HUDEP-2 (cell line): ENCODE results near the gene SLFN5.
"Not testable (repeated sequence)": the region's sequence is repeated elsewhere in the genome, so short reads cannot be mapped to it uniquely, and the experiment has no call there.

ENCODE experiments used
- DNase-seq, 76 experiments: peaks; one replicate each; lab custom pipeline; 2025; ENCODE audit not compliant: unreplicated experiment in 76 of 76; lab: John Stamatoyannopoulos, UW

SLFN5 gene

DNA sequence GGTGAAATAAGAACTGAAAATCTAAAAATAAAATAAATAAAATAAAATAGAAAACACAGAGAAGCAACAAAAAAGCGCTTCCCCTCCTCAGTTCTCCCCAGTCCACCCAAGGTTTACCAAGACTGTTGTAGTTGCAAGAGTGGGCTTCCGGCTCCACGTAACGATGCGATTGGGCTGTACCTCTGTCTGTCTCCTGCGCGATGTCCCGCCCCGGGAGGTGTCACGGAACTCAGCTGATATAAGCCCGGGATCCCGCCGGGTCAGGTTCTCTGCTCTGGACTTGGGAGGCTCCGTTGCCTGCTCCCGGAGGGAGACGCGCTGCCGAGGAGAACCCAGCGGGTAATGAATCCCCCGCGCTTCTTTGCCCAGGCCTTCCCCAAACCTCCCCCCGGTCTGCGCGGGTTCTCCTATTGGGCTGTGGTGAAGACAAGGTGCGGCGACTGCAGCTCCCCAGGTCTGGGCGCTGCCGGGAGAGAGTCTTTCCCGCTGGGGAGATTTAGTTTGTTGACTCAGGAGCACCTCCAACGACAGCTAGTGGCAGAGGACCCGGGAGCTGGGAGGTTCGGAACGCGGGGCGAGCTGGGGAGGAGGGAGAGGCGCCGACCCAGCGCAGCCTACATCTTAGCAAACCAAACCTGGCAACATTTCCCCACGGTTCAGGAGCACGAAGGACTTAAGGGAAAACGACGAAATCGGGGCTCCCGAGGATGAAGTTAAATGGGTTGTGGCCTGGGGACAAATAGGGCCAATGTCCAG lies at the start of gene SLFN5:
Gene SLFN5 (plus strand): TSS at position 268 of the 756 bp plus-strand sequence. CDS start 15,619 bp downstream, outside the sequence.
- DNase-seq, result peak in 73 of 76 experiments; percentile 12 to 87 (median 71)

DNA sequence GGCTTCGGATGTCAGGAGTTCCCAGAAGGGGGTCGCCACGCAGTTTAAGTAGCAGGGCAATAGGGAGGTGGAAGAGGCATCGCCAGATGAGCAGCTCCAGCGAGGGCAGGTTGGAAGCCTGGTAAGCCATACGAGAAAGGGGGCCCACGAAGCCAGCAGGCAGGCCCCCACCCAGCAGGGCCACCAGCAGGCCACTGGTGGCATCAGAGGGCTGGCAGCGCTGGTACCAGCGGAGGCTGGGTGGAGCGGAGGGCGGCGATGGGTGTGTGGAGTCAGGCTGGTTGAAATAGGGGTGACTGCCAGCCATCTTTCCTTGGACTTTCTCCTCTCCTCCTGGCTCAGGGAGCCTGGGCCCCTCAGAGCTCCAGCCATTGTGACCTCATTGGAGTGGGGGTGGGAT lies 48.9 kb upstream of the SLFN5 start, which contains the start of gene SLC35G3:
Gene SLC35G3 (minus strand): TSS at position 393 of the 400 bp plus-strand sequence. CDS start 86 bp downstream, at position 307.
- not testable (repeated sequence) for DNase-seq

DNA sequence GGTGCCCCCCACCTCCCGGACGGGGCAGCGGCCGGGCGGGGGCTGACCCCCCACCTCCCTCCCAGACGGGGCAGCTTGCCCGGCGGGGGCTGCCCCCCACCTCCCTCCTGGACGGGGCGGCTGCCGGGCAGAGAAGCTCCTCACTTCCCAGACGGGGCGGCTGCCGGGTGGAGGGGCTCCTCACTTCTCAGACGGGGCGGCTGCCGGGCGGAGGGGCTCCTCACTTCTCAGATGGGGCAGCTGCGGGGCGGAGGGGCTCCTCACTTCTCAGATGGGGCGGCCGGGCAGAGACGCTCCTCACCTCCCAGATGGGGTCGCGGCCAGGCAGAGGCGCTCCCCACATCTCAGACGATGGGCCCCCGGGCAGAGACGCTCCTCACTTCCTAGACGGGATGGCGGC lies 47.8 kb upstream of the SLFN5 start:
- not testable (repeated sequence) for DNase-seq

DNA sequence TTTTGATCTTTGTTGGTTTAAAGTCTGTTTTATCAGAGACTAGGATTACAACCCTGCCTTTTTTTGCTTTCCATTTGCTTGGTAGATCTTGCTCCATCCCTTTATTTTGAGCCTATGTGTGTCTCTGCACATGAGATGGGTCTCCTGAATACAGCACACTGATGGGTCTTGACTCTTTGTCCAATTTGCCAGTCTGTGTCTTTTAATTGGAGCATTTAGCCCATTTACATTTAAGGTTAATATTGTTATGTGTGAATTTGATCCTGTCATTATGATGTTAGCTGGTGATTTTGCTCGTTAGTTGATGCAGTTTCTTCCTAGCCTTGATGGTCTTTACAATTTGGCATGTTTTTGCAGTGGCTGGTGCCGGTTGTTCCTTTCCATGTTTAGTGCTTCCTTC lies 40.3 kb upstream of the SLFN5 start:
- not testable (repeated sequence) for DNase-seq

DNA sequence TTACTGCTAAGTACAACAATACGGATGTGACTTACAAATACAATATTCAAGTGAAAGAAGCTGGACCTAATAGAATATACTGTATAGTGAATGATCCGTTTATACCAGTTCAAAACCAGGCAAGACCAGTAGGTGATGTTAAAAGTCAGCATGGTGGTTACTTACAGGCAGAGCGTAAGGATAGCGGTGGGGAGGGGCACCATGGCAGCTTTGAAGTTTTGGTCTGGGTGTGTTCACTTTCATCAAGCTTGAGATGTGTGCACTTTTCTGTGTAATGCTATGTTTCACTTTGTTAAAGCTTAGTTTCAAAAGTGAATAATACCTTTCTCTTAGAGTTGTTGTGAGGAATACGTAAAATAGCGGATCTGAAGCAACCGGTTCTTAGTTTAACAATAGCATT lies 32.1 kb upstream of the SLFN5 start:
- DNase-seq, result no peak

DNA sequence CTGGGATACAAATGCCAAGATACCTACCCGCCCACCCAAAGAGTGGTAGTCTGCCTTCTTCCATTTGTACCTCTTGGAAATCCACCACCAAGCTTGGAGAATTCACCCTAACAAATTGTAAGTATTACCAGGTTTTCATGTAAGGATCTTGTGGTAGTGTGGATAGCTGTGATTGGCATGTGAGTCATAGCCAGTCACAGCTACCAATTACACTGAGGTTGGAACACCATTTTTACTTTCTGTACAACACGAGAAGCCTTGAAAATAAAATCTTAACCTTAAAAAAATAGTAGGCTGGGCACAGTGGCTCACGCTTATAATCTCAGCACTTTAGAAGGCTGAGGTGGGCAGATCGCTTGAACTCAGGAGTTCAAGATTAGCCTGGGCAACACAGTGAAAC lies 30.2 kb upstream of the SLFN5 start:
- DNase-seq, result no peak

DNA sequence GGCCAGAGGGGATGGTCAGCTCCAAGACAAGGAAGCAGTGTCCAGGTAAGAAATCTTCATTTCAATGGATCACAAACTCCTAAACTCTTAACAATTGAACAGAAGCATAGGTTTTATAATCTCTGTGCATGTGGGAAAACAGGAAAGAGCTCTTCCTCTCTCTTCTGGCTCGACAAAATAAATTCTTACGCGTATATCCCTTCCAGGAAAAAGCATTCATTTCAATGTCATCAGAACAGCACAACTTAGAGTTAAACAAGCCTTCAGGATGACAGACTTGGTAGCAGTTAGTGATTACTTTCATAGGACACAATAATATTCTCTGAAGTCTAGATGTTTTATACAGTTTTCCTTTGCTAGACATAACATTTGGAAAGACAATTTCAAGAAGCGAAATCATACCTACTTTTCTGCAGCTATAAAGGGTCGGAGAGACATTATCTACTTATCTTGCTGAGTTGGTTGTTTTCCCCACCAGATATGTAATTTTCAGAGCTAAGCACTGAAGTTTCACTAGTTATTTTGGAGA lies 29.4 kb upstream of the SLFN5 start:
- DNase-seq, result no peak

DNA sequence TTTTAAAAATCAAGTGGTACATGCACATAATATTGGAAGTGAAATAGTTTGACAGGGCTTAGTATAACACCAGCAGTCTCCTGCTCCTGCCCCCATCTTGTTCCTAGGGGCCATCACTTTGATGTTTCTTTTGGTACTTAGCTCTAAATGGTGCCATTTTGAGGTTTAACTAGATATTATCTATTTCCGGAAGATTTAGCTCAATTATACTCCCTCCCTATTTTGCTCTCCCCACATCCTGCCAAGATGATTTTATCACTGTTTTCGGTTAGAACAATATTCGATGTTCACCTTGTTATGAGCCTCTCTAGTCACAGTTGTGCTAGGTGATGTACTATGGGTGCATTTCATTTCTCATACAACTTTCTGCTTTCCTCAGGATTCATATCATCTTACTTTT lies 28.7 kb upstream of the SLFN5 start:
- DNase-seq, result no peak

DNA sequence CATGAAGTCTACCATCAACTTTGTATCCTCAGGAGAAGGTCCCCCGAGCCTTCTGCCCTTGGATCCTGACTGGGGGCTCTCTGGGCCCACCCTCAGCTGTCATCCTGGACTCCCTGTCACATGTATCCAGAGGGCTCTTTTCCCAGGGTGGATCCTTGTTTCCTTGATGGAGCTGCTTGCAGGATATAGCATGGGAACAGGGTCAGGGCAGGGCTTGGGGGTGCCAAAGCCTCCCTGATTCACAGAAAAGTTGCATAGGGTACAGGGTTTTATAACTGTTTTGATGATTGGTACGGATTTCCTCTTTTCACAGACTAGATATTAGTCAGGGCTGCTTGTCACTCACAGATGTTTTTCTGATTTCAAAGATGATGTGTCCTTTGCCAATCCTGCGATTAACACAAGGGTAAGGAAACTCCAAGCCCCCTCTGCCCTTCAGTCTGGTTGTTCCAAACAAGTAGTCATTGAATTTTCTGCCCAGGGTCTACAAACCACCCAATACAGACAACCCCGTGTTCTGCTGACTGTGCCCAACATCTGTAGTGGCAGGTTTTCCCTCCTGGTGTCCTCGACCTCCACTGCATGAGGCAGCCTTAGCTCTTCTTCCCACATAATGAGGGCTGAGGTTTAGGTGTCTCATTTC lies 28.1 kb upstream of the SLFN5 start:
- no peak for DNase-seq

DNA sequence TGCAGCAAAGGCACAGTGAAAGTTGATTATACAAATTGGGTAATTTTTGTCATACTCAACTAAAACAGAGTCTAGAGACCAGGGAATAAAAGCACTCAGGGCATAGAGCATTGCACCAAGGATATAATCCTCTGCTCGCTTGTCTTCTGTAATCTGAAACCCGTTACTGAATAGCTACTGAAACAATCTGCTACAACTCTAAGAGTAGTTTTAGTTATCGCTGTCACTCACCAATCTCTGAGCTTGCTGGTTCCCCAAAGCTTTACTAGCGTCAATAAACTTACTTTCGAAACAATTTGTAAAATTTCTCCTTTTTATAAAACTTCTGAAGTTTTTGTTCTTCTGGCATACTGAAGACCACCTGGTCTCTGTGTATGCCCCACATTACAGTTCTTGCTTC lies 25.8 kb upstream of the SLFN5 start:
- no peak for DNase-seq

DNA sequence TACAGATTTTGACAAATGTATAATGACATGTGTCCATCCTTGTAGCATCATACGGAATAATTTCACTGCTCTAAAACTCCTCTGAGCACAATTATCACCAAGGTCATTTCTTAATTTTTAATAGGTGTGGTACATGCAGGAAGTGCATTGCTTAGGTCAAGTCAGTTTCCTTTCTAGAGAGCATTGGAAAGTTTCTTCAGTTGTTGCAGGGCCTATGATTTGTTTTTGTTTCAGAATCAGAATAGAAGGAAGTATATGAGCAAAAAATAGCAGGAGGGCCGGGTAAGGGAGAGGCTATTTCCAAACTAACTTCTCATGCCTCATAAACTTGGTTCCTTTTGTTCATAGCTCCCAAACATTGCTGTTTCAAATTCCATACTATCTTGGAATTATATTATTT lies 24.0 kb upstream of the SLFN5 start:
- DNase-seq, result no peak

DNA sequence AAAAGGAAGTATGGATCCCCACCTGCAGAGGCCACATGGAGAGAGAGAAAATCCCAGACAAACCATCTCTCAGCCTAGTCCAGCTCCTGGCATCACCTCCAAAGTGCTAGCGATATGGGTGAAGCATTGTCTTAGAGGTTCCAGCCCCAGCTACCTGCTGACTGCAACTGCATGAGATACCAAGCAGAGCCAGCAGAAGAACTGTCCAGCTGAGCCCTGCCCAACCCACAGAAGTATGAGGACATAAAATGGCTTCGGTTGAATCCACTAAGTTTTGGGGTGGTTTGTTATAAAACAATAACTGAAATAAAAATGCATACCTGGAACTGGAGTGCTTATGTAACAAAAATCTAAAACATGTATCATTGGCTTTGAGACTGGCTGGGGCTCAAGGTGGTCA lies 20.4 kb upstream of the SLFN5 start:
- DNase-seq, result no peak

DNA sequence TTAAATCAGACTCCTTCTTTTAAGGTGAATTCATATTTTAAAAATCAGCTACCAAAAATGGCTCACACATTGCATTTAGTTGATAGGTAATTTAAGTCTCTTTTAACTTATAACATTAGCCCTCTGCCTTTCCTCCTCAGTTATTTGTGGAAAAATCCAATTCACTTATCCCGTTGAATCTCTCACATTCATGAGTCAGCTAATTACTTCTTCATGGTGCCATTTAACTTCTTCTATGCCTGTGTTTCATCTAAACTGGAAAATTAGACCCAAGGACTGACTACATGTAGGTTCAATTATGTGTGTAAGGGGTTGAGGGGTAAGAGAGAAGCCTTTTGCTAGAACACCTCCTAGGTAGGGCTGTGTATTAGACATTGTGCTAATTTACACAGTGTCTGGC lies 18.4 kb upstream of the SLFN5 start:
- no peak for DNase-seq

DNA sequence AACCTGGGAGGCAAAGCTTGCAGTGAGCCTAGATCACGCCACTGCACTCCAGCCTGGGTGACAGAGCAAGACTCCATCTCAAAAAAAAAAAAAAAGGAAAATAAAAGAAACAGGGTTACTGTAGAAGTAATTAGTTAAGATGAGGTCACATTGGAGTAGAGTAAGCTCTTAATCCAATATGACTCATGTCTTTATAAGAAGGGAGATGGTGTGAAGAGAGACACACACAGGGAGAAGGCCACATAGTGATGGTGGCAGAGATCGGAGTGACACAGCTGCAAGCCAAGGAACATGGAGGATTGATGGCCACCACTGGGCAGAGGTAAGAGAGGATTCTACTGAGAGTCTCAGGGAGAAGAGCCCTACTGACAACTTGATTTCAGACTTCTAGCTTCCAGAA lies 15.3 kb upstream of the SLFN5 start:
- DNase-seq, result no peak

DNA sequence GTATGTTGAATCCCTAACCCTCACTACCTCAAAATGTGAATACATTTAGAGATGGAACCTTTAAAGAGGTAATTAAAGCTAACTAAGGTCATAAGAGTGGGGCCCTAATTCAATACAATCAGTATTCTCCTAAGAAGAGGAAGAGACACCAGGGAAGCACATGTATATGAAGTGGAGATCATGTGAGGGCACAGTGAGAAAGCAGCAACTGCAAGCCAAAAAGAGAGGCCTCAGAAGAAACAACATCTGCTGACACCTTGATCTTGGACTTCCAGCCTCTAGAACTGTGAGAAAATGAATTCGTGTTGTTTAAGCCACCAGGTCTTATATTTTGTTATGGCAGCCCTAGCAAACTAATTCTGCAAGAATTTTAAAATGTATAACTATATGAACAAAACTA lies 13.2 kb upstream of the SLFN5 start:
- DNase-seq, result no peak

DNA sequence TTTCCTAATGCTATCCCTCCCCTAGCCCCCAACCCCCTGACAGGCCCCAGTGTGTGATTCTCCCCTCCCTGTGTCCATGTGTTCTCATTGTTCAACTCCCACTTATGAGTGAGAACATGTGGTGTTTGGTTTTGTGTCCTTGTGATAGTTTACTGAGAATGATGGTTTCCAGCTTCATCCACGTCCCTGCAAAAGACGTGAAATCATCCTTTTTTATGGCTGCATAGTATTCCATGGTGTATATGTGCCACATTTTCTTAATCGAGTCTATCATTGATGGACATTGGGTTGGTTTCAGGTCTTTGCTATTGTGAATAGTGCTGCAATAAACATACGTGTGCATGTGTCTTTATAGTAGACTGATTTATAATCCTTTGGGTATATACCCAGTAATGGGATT lies 8.6 kb upstream of the SLFN5 start:
- not testable (repeated sequence) for DNase-seq

DNA sequence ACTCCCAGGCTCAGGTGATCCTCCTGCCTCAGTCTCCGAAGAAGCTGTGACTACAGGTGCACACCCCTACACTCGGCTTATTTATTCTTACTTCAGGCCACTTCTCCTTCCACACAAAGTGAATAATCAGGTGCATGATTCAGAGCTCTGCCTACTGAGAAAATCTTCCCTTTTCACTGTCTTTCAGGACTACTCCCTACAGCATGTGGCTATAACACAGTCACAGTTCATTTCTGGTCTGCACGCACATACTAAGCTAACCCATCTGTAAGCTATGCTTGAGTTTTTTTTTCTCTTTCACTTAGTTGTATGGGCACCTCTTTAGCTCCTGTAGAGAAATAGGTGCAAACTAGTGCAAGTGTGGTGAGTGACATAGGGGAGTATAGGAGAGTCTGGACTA lies 7.6 kb upstream of the SLFN5 start:
- DNase-seq, result no peak

DNA sequence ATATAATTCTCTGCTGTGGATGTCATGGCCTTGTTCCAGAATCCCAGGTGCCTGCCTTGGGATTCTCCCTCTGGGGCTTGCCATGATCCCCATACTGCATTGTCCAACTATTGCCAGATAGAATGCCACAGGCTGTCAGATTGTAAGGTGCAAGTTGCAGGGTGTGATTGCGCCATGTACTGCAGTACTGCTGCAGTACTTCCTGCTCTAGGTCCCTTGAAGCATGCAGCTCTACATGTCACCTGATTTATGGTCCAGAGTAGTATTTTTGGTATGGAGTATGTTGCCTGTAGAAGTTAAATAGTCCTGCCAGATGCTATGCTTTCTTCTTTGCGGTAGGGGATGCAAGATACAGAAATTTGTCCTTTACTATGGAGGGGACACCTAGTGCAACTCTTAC lies 7.0 kb upstream of the SLFN5 start:
- DNase-seq, result no peak

DNA sequence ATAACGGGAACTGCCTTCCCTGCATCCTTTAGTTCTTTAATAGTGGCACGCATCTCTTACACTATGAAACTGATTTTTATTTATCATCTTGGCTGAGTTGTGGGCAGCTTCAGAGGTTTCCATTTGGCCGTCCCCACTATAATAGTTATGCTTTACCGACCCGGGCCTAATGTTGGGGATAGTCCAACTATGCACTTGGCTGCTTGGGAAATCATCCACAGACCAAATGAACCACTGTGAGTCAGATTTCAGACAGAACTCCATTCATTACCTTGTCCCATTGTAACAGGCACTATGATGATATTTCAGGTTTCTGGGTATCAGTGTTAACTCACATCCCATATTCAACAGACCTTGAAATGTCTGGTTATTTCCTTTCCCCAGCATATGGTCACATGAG lies 6.1 kb upstream of the SLFN5 start:
- DNase-seq, result no peak

DNA sequence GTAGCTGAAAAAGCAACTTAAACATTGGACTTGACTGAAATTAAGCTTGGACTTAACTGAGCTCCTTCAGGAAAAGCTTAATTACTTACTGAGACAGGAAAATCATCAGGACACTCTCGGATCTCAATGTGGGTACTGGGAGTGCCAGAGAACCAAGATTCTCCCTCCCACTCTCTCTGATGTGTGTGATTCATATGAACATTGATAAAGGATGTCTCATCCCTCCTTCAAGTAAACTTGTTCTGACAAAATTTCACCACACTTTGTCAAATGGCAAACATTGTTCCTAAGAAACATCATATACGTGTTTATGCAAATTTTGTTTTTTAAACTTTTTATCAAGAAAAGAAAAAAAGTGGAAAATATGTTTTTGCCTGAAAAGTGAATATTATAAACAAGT lies 4.1 kb upstream of the SLFN5 start:
- no peak for DNase-seq

DNA sequence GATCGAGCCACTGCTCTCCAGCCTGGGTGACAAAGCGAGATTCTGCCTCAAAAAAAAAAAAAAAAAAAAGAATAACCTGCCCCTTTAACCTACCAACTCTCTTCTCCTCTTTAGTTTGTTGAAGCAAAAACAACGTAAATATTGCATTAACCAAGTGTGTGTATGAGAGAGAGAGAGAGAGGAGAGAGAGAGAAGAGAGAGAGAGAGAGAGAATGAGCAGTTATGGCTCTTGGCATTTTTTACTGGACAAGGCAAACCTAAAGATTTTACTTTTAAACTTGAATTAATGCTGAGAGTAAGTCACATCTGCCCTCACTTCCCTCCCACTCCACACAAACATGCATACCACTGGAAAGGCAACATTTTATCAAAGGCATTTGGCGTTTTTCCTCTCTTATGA lies 3.0 kb upstream of the SLFN5 start:
- no peak for DNase-seq

DNA sequence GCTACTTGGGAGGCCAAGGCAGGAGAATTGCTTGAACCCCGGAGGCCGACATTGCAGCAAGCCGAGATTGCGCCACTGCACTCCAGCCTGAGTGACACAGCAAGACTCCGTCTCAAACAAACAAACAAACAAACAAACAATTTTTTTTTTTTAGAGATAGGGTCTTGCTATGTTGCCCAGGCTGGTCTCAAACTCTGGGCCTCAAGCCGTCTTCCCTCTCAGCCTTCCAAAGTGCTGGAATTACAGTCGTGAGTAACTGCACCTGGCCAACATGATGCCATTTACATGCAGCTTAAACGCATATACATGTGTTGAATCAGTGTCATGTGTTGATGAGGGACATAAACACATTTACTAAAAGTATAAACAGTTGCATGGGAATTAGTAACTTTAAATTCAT lies 2.0 kb upstream of the SLFN5 start:
- DNase-seq, result no peak
